Limb (tissue), 2 donors: ENCODE data around the gene PCCB.
"Not testable (repeated sequence)": the region's sequence is repeated elsewhere in the genome, so short reads cannot be mapped to it uniquely, and the experiment has no call there.

Source experiments
- DNase-seq, 2 donors: peaks; one replicate each; pipeline ENCODE4 v3.0.0-alpha.2; 2016; ENCODE audit errors: extremely low spot score in 2 of 2

Gene PCCB

GRCh38 chr3:136326316-136326715 lies 76.2 kb downstream of the PCCB start:
- DNase-seq: no peak

GRCh38 chr3:136327671-136328070 lies 77.5 kb downstream of the PCCB start:
- no peak for DNase-seq

- no peak for DNase-seq
Measured at GRCh38 chr3:136329593-136329992, 79.5 kb downstream of the PCCB start.

DNA sequence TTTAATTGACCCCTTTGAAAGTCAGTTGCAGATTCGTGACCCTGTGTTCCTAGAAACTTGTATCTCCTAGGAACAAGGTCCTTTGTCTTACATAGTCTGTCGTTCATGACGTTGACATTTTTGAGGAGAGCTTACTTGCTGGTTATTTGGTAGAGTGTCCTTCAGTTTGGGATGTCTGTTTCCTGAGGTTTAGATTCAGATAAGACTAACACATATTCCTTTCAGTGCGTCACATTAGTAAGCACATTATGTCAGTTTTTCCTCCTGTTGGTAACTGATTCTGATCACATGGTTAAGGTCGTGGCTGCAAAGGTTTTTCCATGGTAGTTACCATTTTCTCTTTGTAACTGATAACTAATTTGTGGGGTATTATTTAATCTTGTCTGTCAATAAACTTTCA lies 80.8 kb downstream of the PCCB start:
- no peak for DNase-seq

DNA sequence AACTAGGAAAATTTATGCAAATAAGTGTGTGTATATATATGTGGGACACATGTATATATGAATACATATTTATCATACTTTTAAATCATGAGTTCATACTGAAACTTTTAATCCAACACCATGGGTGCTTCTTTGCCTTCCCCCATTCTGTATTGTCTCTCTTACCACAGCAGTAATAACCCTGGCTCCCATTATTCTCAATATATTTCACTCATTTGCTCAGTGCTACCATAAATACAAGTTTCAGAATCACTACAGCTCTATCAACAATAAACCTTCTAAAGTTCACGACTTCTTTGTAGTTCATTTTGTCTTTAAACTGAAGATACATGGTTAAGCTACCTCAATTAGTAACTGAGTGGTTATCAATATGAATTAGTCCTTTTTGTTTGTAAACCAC lies 82.2 kb downstream of the PCCB start:
- DNase-seq: no peak

- DNase-seq: no peak
Measured at GRCh38 chr3:136332776-136333175, 82.6 kb downstream of the PCCB start.

DNA sequence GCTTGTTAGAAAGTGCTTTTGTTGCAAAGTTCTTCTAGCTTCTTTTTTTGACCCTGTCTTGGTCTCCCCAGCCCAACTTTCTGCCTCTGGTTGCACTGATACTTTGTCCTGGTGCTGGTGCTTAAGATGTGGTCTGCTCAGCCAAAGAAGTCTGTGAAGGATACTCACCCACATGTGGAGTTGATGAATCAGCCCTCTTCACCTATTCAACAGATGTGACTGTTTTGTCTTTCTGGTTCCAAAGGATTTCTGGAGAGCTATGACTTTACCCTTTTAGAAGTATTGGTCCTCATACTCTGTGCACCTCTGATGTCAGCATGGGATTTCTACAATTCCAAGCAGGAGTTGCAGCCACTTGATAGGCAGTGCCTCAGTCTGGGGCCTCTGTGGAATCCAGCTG lies 84.1 kb downstream of the PCCB start:
- DNase-seq: no peak

- not testable (repeated sequence) for DNase-seq
Measured at GRCh38 chr3:136334726-136335125, 84.6 kb downstream of the PCCB start.

DNA sequence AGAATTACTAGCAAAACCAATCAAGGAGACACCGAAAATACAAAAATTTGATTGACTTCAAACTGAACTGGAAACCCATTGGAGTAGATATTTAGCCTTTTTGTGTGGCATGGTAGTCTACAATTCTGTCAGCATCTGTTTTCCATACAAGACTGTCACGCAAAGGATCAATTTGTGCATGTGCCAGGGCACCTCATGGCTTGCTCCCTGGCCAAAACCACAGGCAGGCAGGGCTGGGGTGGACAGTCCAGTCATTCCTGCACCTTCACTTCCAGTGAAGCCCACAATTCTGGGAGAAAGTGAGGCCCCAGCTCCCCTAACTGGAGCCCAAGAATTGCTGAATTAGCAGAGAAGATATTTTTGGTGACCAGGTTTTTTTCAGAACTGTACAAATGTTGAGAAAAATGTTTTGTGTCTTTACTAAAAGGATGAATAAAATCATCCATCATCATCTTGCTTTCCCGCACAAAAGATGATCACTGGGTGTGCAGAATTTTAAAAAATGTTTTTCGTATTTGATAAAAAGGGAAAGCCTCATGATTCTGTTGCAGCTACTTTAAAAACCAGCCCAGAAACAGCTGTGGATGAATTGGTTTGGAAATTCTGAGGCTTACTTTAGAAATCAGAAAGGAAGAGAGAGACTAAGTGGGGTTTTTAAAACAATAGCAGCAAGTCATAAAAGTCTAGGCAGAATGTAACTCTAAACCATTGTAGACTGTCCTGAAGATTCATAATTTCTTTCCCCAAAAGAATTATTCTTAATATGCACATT lies 86.4 kb downstream of the PCCB start:
- DNase-seq: no peak

DNA sequence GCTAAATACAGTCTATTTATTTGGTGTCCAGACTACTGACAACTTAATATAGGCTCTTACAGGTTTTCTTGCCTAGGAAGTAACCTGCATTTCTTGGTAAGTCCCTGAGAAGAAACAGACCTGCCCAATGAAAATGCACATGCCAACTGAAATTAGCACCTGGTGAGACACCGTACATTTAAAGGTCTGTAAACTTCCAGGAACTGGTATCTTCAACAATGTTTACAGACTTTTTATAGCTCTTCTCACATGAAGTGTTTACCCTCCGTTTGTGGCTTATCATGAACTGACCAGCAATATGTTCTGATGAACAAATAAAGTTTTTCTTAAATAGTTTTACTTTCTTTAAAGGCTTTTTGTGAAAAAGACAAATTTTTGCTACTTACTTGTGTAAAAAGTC lies 93.3 kb downstream of the PCCB start:
- no peak for DNase-seq

- DNase-seq: peak; percentile 15 to 38
Measured at GRCh38 chr3:136343873-136344555, 93.9 kb downstream of the PCCB start.

GRCh38 chr3:136346486-136346885 lies 96.3 kb downstream of the PCCB start:
- DNase-seq: no peak

DNA sequence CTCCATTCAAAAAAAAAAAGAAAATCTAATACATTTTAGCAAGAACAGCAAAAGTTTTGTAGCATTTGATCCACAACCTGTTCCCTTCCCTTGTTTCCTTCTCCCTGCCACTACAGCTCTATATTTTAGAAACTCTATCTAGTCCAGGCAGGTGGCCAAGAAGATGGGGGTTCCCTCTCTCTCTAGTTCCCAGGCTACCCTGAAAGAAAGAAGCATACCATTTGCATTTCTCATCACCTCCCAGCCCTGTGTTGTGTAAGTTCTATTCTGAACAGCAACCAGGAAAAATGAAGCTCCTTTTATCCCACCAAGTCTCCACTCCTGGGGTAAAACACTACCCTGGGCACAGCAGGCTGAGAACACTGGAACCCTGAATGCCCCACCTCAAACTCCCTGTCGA lies 100.0 kb downstream of the PCCB start:
- DNase-seq: peak in 1 of 2 donors; percentile 10

DNA sequence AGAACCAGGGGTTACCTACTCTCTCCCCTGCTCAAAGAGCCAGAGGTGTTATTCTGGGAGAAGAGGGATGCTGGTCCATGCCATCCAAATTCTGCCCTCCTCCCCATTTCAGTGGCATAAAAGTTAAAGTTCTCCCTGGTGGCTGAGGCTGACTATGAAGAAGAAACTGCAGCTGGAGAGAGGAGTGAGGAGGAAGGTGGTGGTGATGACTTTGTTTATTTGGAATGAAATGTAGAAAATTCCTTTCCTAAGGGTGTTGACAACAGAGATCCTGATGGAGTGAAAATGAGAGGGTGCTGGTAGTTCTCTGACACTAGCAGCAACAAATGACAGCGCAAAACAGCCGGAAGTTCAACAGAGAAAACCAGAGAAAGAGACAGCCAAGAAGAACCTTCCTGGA lies 100.4 kb downstream of the PCCB start:
- DNase-seq: no peak

- DNase-seq: no peak
Measured at GRCh38 chr3:136351351-136351750, 101.2 kb downstream of the PCCB start.

DNA sequence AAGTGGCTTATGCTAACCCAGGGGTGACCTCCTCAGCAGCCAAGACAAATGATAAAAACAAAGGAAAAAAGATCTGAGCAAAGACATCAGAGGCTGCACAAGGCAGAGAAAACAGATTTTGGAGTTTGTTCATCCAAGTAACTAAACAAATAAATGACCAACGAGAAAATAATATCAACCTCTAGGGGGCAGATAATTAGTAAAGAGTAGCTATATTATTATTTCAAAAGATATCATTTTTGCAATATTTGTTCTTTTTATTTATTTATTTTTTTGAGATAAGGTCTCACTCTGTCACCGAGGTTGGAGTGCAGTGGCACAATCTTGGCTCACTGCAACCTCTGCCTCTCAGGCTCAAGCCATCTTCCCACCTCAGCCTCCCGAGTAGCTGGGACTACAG lies 101.8 kb downstream of the PCCB start:
- no peak for DNase-seq

DNA sequence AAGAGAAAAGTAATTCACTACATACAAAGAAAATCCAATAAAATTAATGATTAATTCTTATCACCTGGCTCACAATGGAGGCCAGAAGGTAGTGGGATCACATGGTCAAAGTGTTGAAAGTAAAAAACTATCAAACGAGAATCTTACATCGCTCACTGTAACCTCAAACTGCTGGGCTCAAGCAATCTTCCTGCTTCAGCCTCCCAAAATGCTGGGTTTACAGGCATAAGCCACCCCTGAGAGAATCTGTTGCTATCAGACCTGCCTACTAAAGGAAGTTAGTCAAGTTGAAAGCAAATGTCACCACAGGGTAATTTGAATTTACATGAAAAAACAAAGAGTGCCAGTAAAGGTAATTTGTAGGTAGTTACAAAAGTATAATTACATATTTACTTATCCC lies 103.3 kb downstream of the PCCB start:
- no peak for DNase-seq

DNA sequence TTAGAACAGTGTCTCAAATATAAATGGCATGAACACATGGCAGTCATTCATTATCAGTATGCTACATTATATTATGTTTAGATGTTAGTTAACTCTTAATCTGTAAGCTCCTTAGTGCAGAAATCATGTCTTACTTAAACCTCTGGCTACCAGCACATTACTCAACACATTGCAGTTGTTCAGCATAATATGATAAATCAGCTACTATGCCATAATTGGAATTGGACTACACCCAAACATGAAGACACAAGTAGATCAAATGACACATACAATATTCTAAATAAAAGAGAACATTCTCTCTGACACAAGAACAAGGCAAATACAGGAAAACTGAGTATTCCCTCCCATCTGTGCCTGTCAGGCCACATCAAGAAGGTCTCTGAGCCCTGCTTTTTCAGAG lies 116.1 kb downstream of the PCCB start:
- DNase-seq: no peak

GRCh38 chr3:136375800-136376199 lies 125.7 kb downstream of the PCCB start:
- not testable (repeated sequence) for DNase-seq

DNA sequence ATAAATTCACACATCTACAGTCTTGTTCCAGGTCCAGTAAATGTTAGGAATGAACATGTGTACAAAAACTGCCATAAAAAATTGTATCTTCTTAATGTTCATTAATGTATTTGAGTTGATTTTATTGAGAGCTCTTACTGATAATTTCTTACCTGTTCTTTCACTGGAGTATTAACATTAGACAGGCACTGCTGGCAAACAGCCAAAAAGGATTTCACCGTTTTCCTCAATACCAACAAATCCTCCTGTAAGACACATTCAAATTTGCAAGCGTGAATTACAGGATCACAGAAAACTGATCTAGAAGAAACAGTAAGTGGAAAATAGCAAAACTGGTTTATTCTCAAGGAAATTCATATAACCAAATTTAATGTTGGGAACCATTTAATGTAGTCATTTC lies 127.4 kb downstream of the PCCB start:
- DNase-seq: no peak

DNA sequence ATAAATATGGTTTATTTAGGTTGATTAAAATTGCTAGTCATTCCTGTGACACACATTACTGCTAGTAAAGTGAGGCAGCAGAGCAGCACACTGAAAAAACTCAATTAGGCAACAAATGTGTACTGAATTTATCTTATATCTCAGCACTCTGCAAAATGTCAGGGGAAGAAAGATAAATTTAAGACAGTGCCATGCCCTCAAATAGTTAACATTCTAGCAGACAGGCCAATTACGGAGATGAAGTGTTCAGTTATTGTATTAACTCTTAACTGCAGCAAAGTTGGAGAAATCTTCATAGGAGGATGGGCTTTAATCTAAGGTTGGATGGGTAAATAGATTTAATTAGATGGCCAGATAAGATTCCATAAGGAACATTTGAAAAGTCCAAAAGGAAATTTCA lies 127.9 kb downstream of the PCCB start:
- no peak for DNase-seq
